Superior temporal gyrus (tissue), 1 donor: ENCODE measurements around the gene SPATA31C2.
"Not testable (repeated sequence)": the region's sequence is repeated elsewhere in the genome, so short reads cannot be mapped to it uniquely, and the experiment has no call there.

ENCODE experiments used
- DNase-seq: peaks from one replicate; pipeline ENCODE4 v3.0.0-alpha.2; 2016; ENCODE audit errors: extremely low spot score

Gene SPATA31C2

GRCh38 chr9:88123413-88123812 is 14.9 kb downstream of the SPATA31C2 start:
- not testable (repeated sequence) for DNase-seq

GRCh38 chr9:88118121-88118520 is 20.2 kb downstream of the SPATA31C2 start:
- not testable (repeated sequence) for DNase-seq

- DNase-seq = not testable (repeated sequence)
These were observed 23.2 kb downstream of the SPATA31C2 start for GRCh38 chr9:88114968-88115612.

- not testable (repeated sequence) for DNase-seq
These were observed 23.9 kb downstream of the SPATA31C2 start for GRCh38 chr9:88114283-88114967.

GRCh38 chr9:88113156-88114130 is 24.8 kb downstream of the SPATA31C2 start:
- DNase-seq = not testable (repeated sequence)

- no peak for DNase-seq
These were observed 28.2 kb downstream of the SPATA31C2 start for GRCh38 chr9:88110026-88110425.

GRCh38 chr9:88108779-88109178 is 29.5 kb downstream of the SPATA31C2 start:
- DNase-seq = no peak

- peak; percentile 33 for DNase-seq
These were observed 31.8 kb downstream of the SPATA31C2 start for GRCh38 chr9:88106492-88106891.

- no peak for DNase-seq
These were observed 45.4 kb downstream of the SPATA31C2 start for GRCh38 chr9:88092797-88093331.

- no peak for DNase-seq
These were observed 48.1 kb downstream of the SPATA31C2 start for GRCh38 chr9:88090151-88090581.

- no peak for DNase-seq
These were observed 50.4 kb downstream of the SPATA31C2 start for GRCh38 chr9:88087906-88088305.

- DNase-seq = no peak
These were observed 52.8 kb downstream of the SPATA31C2 start for GRCh38 chr9:88085476-88085875.

- no peak for DNase-seq
These were observed 53.7 kb downstream of the SPATA31C2 start for GRCh38 chr9:88084357-88085183.
